ENCODE results near the gene TBX10.
"Not testable (repeated sequence)": the region's sequence is repeated elsewhere in the genome, so short reads cannot be mapped to it uniquely, and the experiment has no call there.

Gene TBX10

GRCh38 chr11:67630228-67630942, 9.2 kb downstream of the TBX10 start:
- DNase-seq: peak; percentile 81

DNA sequence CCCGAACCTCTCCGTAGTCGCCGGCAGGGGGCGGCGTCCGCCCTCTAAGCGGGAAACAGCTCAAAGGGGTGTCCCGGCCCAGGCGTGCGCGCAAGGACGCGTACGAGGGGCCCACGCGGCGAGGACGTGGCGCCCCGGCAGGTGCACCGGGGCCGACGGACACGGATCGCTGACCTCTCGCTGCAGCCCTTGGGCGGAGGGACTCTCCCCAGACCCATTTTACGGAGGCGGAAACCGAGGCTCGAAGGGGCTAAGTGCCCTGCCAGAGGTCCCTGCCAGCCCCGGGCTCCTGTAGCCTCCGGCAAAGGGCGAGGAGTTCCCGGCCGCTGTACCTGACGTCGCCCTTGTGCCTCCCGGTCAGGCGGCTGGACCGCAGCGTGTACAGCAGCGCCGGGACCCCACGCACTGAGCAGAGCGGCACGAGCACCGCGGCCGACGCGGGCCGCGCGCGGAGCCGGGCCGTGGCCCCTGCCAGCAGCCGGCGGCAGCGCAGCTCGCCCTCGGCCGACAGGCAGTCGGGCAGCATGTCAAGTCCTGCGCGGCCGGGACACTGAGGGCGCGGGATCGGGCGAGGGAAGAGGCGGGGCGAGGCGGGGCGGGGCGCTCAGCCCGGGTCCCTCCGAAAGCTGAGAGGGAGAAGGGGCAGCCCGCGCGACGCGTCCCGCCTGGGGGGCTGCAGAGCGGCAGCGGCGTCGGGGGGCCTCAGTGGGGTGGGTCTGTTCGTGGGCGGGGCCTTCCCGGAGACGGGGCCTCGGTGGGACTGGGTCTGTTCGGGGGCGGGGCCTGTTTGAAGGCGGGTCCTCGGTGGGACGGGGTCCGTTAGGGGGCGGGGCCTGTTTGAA, 10.0 kb downstream of the TBX10 start, which contains the start of gene NUDT8:
Gene NUDT8 (minus strand): TSS at position 552 of the 842 bp plus-strand sequence. CDS start 26 bp downstream, at position 526.
- DNase-seq: peak; percentile 13

- no peak for DNase-seq
These were observed 10.7 kb downstream of the TBX10 start for GRCh38 chr11:67628710-67629385.

- no peak for DNase-seq
These were observed 11.5 kb downstream of the TBX10 start for GRCh38 chr11:67627812-67628624.

DNA sequence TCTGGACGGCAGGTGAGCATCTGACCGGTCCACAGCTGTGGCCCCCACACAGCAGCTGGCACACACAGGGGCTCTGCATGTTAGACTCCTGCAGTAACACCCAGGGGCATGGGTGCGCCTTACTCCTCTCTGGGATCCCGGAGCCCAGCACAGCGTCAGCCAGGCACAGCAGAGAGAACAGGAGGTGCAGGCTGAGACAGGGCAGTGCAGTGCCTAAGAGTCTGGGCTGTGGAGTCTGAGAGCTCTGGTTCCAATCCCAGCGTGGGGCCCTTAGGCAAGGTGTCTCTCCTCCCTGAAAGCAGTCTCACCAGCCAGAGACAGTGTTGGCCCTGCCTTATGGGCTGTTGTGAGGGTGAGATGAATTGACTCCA, 12.1 kb downstream of the TBX10 start:
- no peak for DNase-seq

GRCh38 chr11:67626970-67627369, 12.6 kb downstream of the TBX10 start:
- no peak for DNase-seq

- not testable (repeated sequence) for DNase-seq
These were observed 13.3 kb downstream of the TBX10 start for GRCh38 chr11:67626131-67626833.

GRCh38 chr11:67623795-67624194, 15.8 kb downstream of the TBX10 start:
- not testable (repeated sequence) for DNase-seq

- DNase-seq: not testable (repeated sequence)
These were observed 16.7 kb downstream of the TBX10 start for GRCh38 chr11:67622905-67623304.

- DNase-seq: not testable (repeated sequence)
These were observed 17.6 kb downstream of the TBX10 start for GRCh38 chr11:67621928-67622327.

GRCh38 chr11:67620621-67621020, 18.9 kb downstream of the TBX10 start:
- DNase-seq: not testable (repeated sequence)

DNA sequence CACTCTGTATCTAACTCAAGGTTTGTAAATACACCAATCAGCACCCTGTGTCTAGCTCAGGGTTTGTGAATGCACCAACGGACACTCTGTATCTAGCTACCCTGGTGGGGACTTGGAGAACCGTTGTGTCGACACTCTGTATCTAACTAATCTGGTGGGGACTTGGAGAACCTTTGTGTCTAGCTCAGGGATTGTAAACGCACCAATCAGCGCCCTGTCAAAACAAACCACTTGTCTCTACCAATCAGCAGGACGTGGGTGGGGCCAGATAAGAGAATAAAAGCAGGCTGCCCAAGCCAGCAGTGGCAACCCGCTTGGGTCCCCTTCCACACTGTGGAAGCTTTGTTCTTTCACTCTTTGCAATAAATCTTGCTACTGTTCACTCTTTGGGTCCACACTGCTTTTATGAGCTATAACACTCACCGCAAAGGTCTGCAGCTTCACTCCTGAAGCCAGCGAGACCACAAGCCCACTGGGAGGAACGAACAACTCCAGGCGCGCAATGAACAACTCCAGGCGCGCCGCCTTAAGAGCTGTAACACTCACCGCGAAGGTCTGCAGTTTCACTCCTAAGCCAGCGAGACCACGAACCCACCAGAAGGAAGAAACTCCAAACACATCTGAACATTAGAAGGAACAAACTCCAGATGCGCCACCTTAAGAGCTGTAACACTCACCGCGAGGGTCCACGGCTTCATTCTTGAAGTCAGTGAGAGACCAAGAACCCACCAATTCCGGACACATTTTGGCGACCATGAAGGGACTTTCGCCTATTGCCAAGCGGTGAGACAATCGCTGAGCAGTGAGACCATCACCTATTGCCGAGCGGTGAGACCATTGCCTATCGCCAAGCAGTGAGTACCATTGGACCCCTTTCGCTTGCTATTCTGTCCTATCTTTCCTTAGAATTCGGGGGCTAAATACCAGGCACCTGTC, 19.6 kb downstream of the TBX10 start:
- DNase-seq: not testable (repeated sequence)

DNA sequence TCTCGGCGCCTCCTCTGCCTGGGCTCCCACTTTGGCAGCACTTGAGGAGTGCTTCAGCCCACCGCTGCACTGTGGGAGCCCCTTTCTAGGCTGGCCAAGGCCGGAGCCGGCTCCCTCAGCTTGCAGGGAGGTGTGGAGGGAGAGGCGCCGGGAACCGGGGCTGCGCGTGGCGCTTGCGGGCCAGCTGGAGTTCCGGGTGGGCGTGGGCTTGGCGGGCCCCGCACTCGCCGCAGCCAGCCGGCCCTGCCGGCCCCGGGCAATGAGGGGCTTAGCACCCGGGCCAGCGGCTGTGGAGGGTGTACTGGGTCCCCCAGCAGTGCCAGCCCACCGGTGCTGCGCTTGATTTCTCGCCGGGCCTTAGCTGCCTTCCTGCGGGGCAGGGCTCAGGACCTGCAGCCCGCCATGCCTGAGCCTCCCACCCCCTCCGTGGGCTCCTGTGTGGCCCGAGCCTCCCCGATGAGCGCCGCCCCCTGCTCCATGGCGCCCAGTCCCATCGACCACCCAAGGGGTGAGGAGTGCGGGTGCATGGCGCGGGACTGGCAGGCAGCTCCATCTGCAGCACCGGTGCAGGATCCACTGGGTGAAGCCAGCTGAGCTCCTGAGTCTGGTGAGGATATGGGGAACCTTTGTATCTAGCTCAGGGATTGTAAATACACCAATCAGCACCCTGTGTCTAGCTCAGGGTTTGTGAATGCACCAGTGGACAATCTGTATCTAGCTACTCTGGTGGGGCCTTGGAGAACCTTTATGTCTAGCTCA, 20.5 kb downstream of the TBX10 start:
- not testable (repeated sequence) for DNase-seq

GRCh38 chr11:67617243-67617953, 22.2 kb downstream of the TBX10 start:
- no peak for DNase-seq

DNA sequence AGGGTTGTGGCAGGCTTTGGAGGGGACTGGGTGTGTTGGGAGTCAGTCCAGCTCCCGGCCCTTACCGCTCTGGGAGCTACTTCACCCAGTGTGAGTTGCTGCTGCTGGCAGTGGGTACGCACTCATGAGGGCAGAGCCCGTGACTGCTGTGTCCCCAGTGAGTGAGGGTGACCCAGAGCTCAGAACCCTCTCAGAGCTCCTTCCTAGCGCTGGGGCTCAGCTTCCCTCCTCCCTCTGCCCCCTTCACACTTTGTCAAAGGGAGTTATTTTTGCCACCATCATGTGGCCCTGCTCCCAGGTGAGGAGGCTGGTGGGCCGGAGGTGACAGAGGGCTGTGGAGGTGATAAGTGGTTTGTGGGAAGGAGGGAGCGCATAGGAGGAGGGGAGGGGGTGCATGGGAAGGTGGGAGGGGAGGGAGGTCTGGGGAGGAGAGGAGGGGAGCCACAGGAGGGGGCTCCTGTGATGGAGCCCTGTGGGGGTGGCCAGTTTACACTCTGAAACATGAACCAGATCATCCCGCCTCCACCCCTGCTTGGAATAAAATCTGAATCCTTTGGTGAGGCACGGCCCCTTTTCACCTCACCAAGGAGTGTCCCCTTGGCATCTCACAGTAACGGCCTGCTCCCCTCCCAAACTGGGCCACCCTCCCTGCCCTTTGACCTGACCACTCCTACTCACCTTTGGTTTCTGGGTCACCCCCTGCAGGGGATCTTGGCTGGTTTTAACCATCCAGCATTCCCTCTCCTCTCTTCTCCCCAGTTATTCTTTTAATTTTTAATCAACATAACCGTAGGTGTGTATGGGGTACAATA, 22.9 kb downstream of the TBX10 start:
- no peak for DNase-seq

GRCh38 chr11:67615728-67616430, 23.7 kb downstream of the TBX10 start:
- DNase-seq: no peak
